ENCODE data around the gene TRPC4AP. TPM values are rescaled to one million over a fixed set of nuclear protein-coding genes. Genes with fewer than 3 reads are reported as not detected.

The TRPC4AP gene
- total RNA-seq, 1 donor from 2014 or later: 44.6 TPM

DNA sequence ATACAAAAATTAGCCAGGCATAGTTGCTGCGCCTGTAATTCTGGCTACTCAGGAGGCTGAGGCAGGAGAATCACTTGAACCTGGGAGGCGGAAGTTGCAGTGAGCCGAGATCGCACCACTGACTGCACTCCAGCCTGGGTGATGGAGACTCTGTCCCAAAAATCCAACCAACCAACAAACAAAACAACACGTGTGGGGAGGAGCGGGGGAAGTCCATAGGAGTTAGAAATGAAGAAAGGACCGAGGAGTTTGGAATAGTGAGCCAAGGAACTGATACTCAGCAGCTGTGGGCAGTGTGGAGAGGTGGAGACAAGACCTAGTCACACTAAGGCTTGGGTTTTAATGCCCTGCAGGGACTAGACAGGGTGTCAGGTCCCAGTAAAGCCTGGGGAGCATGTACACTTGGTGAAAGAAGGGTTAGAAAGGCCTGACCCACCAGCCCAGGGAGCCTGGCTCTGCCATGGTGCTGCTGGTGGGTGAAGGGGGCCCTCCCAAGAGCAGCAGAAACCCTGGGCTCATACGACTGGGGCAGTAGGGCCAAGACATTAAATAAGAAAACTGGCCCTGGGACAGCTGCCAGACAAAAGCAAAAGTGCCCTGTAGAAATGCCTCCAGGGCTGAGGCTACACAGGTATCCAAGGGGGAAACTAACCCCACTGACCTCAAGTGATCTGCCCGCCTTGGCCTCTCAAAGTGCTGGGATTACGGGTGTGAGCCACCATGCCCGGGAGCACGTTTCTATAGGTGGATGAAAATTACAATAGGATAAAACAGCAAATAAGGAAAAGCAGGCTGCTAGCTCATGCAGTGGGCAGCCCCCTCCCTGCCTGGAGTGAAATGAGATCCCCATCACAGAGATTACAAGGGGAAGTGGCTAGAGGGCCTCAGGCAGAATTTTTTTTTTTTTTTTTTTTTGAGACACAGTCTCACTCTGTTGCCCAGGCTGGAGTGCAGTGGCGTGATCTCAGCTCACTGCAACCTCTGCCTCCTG, 78.9 kb downstream of the TRPC4AP start:
- no peak for DNase-seq

DNA sequence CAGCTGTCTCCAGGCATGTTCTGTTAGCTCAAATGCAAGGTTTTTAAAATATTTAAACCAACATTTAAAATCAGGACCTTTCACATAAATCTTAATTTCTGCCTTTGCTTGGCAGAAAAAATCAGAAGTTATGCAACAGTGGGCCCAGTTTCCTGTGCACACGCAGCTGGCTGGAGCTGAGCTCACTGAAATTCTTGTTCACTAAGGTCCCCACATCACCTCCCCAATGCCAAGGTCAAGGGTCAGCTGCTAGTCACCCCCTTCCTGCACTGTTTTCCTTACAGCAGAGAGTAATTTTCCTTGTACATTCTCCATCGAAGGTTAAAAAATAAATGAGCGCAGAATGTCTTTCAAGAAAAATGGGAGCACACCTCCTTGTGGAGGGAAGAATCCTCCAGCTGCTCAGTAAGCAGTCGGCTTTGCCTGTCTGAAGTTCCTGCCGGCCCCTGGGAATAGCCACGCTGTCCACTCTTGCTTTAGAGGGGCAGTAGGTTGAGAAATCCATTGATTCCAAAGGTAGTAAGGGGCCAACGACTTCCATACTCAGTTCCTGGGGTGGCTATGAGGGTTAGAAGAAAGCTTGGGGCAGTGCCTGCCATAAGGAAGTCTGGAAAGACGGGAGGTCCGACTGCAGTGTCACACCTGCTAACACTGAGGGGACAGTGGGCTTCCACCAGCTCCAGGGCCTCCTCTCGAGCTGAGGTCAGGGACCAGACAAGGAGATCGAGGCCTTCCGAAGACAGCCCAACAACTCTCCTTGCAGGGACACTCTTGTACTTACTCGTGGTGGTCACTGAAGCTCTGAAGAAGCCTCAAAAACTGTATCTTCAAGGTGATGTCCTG, 80.2 kb downstream of the TRPC4AP start:
- DNase-seq: no peak

DNA sequence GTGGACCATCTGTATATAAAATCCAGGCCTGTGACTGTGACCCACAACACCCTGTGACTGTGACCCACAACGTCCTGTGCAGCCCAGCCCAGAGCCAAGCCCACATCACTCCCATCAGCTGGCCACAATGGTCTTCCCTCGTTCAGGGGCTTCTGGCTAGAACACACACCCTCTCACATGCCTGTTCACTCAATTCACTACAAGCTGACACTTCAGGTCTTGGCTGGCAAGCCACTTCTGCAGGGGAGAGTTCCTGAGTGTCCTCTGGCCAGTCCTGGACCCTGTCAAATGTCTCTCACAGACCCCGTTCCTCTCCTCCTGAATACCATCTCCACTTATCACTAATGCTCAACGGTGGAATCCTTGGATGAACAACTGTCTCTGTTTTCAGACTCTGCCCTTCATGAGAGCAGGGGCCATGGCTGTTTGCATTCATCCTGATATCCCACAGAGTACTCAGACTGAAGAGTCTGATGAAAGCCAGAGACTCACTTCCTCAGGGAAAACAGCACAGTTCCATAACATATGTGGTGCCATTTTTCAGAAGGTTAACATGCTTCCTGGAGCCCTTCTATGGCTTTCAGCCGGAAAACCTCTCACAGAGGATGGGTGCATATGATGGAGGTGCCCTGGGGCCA, 80.9 kb downstream of the TRPC4AP start:
- no peak for DNase-seq

DNA sequence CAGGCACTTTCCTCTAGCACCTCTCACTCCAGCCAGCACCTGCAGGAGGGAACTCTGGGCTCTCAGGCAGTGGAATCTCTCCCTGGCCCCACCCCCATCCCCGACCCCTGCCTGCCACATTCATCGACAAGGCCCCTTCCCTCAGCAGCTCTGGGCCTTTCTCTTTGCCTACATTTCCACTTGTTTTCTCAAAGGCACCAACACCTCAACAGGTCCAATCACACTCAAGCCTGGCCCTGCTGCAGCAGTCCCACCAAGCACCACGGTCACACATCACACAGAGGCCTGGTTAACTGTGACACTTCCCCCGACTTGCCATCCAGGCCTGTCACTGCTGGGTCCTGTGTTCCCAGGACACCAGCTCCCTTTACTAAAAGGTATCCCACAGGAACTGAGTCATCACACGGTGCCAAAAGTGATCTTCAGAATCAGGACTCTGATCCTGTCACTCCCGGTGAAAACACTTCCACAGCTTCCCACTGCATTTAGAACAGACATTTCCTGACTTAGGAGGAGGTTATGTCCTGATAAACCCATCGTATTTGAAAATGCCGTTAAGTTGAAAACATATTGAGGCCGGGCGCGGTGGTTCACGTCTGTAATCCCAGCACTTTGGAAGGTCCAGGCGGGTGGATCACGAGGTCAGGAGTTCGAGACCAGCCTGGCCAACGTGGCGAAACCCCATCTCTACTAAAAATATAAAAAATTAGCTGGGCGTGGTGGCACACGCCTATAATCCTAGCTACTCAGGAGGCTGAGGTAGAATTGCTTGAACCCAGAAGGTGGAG, 82.0 kb downstream of the TRPC4AP start:
- no peak for DNase-seq

DNA sequence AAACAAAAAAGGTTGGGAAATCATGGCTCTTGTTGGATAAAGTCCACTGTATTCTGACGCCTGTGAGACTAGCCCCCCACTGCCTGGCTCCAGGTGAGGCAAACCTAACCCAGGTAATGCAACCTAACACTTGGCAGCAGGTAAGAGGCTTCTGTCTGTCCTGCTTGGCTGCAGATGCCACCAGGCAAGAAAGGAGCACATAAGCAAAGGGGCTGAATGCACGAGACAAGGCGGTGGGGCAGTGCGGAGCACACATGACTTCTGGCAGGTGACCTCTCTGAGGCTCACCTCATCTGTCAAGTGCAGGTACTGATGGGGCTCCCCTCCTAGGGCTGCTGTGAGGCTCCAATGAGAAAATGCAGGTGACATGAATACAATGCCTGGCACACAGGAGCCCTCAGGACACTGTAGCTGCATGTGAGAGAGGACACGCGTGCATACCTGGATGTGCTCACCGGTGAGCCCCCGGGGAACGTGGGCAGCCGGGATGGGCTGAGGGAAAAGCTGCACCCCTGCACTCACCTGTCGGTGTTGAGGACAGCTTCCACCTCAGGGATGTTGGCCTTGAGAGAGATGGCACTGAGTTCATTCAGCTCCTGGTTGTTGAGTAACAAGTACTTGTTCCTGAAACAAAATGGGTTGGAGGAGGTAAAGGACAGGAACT, 82.8 kb downstream of the TRPC4AP start:
- DNase-seq: no peak

DNA sequence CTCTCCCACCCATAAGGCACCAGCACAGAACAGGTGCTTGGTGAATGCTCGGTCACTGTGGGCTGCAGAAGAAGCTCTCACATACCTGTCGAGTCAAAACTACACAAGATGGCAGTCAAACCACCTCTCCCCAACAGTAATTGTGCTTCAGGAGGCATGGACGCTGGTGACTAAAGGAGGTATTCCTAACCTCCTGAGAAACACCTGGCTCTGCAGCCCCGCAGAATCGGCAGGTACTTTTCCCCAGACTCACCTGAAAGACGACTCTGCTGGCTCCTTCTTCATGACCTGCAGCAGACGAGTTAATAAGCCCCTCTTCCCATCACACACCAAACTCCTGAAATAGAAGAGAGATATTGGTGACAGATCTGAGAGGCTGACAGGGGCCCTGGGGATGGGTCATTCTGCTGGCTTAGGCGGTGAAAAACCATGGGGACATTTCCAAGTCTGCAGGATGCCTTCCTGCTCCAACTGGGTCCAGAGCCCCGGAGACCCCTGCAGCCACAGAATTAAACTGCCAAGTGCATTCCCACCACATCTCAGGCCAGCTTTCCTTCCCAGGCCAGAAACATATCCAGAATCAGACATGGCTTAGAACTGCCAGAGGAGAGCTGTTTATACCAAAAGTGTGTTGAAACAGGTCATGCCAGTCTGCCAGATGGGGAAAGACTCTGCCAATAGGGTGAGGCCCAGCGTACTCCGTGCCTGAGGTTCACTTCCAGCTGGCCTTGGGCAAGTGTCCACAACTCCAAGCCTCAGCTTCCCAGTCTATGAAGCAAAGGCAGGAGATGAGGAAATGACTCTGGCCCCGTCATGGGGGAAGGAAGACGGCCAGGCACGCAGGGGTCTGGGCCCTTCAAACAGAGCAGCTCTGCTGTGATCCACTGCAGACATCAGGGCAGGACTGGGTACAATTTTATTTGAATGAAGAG, 83.9 kb downstream of the TRPC4AP start:
- DNase-seq: no peak

DNA sequence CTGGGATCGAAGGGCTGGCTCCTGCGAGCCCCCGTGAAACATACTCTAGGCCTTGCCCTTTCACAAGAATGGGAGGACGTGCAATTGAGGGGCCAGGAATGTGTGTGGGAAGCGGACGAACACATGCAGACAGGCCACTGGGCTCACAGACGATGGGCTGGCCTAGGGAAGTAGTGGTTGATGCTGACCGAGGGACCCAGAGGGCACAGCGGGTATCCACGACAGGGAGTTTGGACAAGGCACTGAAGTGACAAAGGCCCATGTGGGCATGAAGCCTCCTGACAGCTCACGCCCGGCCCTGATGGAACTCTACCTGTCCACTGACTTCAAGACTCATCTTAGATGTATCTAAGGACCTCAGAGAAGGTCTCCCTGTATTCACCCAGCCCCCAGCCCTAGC, 84.7 kb downstream of the TRPC4AP start:
- DNase-seq: no peak

DNA sequence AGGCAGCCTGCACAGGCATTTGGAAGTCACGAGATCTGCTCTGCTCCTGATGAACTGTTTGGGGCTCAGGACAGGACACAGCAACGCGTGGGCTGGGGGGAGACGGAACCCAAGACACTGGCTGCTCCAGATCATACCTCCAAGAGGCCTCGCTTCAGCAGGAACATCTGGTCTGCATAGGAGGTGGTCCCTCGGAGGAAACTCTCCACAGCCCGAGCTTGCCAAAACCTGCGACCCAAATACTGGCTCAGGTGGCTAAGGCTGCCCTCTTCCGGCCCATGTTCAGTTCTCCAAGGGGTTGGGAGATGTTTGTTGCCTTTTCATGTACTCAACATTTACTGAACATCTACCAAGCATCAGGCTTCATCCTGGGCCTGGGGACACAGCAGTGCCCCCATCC, 85.2 kb downstream of the TRPC4AP start:
- no peak for DNase-seq

DNA sequence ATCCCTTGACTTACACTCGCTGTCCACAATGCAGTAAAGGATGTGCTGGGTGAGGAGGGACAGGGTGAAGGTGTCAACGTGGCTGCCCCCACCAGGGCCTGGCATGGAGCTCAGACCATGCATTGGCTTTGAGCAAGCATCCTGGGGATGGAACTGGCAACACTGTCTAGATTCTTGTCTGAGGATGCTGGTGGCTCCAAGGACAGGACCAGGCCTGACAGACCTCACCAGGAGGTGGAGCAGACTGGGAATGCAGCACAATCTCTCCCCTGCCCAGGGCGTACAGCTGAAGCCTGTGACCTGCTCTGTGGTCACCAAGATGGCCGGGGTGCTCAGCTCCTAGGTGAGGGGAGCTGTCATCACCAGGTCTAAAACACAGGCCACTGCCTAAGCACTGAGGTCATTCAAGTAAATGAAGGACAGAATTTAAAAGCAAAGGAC, 86.1 kb downstream of the TRPC4AP start:
- no peak for DNase-seq

DNA sequence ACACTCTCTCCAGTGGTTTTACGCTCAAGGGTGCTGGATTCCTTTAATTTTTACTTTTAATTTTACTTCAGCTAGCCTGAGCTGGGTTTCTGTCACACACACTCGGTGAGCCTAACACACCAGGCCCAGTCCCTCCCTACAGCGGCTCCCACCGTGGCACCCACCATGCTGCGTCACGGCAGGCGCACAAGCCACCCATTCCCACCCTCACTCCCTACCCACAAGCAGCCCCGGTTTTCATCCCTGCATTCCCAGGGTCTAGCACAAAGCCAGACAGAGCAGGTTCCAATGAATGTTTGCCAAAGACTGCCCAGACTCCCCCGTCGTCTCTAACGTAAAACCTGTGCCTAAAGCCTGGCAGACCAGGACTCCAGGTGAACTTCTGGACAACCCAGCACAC, 86.6 kb downstream of the TRPC4AP start:
- no peak for DNase-seq

DNA sequence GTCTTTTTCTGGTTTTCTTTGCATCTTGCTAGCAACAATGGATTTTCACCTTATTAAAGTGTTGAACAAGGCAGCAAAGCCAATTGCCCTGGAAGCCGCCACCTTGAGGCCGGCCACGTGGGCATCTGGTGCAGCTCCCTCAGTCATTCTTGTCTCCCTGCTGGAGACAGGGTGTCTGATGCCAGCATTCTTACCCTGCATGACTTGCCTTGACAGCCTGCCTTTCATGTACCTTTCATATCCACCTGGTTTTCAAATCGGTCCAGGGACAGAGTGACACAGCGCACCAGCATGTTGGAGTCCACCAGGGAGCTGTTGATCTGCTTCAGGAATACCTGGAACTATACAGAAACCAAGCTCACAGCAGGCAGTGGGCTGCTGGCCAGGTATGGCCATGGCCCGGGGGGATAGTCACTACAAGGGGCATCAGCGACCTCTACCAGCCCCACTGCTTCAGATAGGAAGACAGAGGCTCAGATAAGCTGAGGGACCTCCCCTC, 87.1 kb downstream of the TRPC4AP start:
- no peak for DNase-seq

DNA sequence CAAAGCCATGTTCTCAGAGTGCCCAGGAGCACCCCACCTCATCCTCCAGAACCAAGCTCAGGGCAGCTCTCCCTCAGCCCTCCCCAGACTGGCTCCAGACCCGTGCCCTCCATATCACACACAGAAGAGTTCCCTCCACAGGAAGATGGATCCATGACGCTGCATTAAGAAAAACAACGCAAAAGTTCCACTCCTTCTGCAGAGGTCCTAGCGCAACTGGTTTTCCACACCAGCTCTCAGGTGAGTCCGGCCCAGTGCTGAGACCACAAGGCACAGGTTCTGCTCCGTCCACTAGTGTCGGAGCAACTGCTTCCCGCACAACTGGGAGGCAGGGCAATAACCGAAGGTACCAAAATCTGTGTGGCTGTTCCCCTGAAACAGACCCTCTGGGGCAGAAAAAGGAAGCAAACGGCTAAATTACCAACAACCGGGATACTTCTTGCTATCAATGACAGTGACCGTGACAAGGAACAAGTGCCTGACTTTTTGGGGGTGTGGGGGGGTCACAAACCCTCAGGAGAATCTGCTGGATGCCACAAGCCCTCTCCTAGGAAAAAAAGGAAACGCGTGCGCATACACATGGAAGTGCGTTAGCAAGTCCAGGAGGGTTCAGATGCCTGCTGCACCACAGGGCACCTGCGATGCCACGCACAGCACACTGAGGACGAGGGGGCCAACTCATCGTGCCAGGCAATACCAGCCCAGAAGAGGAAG, 87.7 kb downstream of the TRPC4AP start:
- no peak for DNase-seq

DNA sequence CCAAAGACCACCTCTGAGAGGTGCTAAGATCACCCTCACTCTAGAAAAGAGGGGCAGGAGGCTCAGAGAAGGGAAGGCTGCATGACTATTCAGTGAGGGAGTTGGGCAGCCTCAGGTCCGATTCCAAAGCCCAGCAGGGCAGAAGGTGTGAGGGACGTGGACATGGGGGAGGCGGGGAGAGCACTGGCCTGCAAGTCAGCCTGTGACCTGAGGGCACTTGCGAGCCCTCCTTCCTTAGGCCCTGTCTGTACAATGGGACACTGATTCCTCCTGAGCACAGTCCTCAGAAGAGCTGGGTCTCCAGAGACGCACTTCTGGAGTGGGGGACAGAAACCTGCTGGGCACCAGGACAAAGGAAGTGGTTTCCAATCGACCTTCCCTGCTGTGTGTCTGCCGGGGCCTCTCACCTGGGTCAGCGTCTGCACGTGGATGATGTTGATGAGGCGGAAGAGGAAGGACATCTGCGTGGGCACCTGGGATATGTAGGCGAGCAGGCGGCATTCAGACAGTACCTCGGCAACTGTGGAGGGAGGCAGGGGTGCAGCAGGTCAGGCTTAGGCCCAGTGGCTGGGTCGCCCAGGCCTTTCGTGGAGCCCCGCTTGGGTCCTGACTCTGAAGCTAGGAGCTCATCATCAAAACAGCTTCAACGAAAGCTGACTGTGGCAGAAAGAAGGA, 88.4 kb downstream of the TRPC4AP start:
- DNase-seq: no peak

DNA sequence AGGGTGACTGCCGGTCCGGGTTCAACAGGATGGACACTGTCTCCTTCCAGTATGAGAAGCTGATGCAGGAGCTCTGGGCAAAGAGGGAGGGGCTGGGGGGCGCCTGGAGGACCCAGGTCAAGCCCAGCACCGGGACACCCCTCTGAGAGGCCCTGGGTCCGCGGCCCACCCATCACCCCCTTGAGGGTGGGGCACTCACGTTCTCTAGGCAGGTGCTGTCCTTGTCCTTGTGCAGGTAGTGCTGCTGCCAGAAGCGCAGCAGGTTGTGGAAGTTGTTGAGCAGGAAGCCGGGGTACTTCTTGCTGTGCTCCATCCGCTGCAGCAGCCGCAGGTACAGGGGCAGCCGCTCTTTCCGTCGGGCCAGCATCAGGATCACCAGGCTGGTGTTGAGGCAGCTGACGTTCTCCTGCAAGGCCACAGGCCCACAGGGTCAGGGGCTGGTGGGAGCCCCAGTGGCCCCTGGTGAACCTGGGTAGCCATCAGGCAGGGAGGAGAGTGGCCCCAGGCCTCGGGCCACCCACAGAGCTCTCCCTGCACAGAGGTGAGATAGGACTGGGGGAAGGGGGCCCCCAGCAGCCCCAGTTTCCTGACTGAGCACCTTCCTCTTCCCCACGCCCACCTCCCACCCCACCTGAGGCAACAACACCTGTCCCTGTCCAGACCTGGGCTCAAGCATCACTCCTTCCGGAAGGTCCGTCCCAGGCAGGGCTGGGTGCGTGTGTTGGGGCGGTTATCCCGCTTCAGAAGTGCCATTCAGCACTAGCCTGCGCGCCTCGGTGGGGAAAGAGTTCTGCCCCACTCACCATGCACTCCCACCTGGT, 89.2 kb downstream of the TRPC4AP start:
- no peak for DNase-seq

DNA sequence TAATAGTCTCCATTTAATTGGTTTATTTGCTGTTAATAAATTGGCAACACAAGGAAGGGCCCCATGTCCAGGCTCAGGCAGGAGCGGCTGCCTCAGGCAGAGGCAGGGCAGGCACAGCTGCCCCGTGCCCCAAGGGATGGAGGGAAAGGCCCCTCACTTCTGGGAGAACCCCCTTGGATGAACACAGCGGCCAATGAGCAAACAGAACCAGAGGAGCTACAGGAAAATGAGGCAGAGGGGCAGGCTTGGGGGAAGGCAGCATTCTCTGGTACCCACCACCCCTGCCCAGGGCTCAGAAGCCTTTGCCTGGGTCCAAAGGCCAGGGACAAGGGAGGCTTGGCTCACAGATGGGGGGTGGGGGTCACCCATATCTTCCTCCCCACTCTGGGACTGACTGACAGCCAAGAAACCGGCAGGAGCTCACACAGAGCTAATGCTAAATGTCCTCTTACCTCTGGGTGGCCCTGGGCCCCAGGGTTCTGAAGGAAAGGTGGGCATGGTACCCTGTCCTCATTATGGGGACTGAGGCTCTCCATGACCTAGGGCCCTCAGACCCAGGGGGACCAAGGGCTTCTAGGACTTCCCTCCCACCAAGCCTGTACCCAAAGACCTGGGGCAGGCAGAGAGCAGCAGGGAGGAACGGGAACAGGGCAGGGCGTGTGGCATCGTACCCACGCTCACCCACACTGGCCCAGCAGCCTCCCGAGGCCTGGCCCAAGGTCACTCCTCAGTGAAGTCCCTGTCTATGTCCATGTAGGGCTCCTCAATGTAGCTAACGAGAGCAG, 90.0 kb downstream of the TRPC4AP start:
- DNase-seq: no peak

DNA sequence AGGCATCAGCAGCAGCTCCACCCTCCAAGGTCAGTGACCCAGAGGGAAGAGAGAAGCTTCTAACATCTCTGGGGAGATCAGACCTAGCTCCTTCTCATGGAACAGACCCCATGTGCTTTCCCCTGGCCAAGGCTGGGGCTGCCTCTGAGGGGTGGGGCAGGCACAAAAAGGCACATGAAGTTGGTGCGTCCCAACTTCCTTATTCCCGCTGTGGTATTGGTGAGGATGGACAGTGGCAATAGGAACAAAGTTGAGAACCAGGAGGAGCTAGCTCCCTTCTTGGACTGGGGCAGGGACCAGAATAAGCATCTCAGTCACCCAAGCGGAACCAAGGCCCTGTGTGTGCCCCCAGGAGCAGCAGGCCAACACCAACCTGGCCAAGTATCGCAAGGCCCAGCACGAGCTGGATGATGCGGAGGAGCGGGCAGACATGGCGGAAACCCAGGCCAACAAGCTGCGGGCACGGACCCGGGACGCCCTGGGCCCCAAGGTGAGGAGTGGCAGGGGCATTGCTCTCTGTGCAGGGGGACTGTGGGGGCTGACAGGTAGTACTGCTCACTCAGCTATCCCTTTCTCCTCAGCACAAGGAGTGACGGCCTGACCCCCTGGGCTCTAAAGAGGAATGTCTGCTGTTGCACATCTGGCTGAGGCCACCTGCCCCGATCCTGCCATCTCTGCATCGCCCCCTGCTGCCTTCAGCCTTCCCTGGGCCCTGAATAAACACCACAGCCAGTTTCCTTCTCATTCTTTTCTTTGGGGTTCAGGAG, 90.8 kb downstream of the TRPC4AP start:
- DNase-seq: no peak

Data from skin of body (tissue), 2 donors.